GM19467 (cell line): ENCODE results near the gene MAP3K10.
"Not testable (repeated sequence)": the region's sequence is repeated elsewhere in the genome, so short reads cannot be mapped to it uniquely, and the experiment has no call there.

Source experiments
- ATAC-seq: cut with Tn5 transposase; IDR thresholded peaks from one replicate; pipeline ENCODE4 v1.9.1; 2021; ENCODE audit warnings: mild to moderate bottlenecking, moderate library complexity; ENCODE audit not compliant: unreplicated experiment

MAP3K10 gene

GRCh38 chr19:40190891-40191835, at the start of gene MAP3K10:
Gene MAP3K10, plus strand, starts transcription at chr19:40191426. Its CDS starts 606 bp downstream, at chr19:40192032.
- peak; percentile 86 for ATAC-seq

DNA sequence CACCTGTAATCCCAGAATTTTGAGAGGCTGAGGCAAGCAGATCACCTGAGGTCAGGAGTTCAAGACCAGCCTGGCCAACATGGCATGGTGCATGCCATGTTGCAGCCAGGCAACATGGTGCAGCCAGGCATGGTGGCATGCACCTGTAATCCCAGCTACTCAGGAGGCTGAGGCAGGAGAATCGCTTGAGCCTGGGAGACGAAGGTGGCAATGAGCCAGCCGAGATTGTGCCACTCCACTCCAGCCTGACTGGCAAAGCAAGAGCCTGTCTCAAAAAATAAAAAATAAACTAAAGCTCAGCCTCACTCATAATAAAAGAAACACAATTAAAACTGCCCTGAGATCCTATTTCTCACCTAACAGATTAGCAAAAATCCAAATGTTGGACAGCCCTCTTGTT, 49.7 kb upstream of the MAP3K10 start:
- no peak for ATAC-seq

DNA sequence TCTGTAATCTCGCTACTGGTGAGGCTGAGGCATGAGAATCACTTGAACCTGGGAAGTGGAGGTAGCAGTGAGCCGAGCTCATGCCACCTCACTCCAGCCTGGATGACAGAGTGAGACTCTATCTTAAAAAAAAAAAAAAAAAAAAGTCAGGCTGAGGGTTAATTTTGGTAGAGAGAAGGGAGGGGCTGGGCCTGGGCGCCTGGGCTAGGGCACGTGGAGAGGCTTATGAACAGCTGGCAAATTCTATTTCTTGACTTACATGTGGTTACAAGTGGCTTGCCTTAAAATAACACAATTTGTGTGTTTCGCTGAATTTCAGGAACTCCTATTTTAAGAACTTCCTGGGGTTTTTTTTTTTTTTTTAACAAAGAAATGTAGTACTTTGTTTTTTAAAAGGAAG, 47.6 kb upstream of the MAP3K10 start:
- no peak for ATAC-seq

DNA sequence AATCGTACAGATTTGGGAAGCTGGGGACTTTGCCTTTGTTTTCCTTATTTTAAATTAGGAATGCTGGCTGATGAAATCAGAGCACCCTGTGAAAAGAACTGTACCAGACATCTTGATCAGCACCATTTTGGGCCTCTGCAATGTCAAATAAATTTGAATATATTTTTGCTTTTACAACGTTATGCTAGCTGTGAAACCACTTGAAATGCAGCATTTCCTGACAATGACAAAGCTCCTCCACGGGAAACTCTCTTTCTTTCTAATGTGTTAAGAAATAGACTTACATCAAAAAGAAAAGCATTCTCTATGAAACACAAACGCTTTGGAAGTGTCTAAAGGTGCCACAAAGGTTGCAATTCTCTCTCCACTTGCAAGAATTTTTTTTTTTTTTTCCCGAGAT, 47.1 kb upstream of the MAP3K10 start:
- no peak for ATAC-seq

GRCh38 chr19:40144947-40145748, 46.1 kb upstream of the MAP3K10 start:
- no peak for ATAC-seq

DNA sequence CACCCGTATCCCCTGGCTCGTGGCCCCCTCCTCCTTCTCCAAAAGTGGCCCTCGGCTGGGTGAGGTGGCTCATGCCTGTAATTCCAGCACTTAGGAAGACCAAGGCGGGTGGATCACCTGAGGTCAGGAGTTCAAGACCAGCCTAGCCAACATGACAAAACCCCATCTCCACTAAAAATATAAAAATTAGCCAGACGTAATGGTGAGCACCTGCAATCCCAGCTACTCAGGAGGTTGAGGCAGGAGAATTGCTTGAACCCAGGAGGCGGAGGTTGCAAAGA, 45.5 kb upstream of the MAP3K10 start:
- not testable (repeated sequence) for ATAC-seq

- no peak for ATAC-seq
These were observed 43.9 kb upstream of the MAP3K10 start for GRCh38 chr19:40147338-40147692.

DNA sequence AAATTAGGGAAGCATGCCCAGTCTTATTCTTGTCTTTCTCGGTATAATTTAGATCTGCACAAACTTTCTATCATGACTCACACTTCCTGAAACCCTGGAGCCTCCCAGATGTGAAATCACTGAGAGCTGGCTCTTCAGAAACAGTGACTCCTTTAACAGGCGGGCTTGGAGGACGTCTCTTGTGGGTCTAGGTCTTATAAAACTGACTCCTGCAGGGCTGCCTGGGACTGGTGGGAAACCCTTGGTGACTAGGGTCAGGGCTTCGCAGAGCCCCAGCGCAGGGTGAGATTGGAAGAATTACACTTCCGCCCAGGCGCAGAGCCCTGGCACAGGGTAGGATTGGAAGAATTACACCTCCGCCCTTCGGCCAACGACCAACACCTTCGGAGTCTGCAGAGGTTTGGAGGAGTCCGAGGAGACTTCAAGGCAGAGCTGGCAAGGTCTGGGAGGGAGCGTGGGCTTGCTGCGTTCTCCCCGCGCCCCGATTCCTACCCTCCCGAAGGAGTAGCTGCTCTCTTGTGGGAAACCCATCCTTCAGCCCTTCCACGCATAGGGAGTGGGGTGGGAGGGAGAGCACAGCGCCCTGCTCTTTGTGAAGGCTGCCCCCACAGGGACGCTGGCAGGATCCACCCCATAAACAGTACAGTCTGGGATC, 43.4 kb upstream of the MAP3K10 start:
- ATAC-seq = no peak

GRCh38 chr19:40149501-40149900, 41.7 kb upstream of the MAP3K10 start:
- ATAC-seq = no peak

GRCh38 chr19:40150170-40150569, 41.1 kb upstream of the MAP3K10 start:
- no peak for ATAC-seq

DNA sequence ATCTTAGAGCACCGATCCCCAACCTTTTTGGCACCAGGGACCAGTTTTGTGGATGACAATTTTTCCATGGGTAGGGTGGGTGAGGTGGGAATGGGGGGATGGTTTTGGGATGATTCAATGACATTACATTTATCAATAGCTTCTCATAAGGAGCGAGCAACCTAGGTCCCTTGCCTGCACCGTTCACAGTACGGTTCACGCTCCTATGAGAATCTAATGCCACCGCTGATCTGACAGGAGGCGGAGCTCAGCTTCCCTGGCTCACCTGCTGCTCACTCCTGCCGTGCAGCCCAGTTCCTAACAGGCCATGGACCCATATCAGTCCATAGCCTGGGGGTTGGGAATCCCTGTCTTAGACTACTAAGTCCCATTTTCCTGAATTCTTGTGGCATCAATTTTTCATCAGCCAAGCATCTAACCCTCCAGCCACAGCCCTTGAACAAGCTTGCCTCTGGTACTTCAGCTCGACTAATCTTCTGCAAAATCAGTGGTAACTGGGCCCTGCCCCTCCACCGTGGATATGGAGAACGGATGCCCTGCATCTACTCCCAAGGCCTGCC, 37.0 kb upstream of the MAP3K10 start:
- no peak for ATAC-seq

GRCh38 chr19:40155749-40156265, 35.4 kb upstream of the MAP3K10 start:
- ATAC-seq = no peak

DNA sequence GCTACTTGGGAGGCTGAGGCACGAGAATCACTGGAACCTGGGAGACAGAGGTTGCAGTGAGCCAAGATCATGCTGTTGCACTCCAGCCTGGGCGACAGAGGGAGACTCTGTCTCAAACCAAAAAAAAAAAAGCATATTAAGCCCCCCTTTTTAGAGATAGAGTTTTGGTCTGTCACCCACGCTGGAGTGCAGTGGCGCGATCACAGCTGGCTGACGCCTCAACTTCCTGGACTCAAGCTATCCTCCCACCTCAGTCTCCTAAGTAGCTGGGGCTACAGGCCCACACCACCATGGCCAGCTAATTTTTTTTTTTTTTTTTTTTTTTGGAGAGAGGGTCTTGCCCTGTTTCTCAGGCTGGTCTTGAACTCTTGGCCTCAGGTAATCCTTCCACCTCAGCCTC, 34.2 kb upstream of the MAP3K10 start:
- ATAC-seq = no peak

DNA sequence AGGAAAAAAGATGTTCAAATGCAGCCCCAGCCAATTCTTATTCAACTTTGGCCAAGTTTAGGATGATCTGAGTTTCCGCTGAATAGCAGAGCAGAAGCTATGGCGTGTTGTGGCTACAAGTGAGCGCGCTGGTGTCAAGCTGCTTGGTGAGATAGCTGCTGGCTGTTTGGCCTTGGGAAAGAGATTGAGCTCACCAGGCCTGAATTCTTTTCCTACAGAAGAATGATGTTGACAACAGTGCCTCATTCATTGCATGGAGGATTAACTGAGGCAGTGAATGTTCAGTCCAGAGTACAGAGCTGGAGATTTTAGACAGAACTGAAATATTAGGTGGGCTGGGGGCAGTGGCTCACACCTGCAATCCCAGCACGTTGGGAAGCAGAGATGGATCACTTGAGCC, 31.5 kb upstream of the MAP3K10 start:
- ATAC-seq = no peak

GRCh38 chr19:40162104-40162503, 29.1 kb upstream of the MAP3K10 start:
- ATAC-seq = no peak

DNA sequence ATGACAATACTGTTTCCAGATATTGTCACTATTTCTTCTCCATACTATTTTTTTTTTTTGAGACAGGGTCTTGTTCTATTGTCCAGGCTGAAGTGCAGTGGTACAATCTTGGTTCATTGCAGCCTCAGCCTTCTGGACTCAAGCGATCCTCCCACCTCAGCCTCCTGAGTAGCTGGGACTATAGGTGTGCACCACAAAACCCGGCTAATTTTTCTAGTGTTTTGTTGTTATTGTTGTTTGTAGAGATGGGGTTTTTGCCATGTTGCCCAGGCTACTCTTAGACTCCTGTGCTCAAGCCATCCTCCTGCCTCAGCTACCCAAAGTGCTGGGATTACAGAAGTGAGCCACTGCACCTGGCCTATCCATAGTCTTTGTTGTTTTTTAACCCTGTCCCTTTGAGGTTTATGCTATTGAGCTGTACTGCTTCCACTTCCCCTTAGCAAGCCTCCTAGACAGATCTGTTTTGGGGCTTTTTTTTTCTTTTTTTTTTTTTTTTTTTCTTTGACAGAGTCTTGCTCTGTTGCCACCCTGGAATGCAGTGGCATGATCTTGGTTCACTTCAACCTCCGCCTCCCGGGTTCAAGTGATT, 27.6 kb upstream of the MAP3K10 start:
- no peak for ATAC-seq

- no peak for ATAC-seq
These were observed 25.8 kb upstream of the MAP3K10 start for GRCh38 chr19:40165362-40165937.

DNA sequence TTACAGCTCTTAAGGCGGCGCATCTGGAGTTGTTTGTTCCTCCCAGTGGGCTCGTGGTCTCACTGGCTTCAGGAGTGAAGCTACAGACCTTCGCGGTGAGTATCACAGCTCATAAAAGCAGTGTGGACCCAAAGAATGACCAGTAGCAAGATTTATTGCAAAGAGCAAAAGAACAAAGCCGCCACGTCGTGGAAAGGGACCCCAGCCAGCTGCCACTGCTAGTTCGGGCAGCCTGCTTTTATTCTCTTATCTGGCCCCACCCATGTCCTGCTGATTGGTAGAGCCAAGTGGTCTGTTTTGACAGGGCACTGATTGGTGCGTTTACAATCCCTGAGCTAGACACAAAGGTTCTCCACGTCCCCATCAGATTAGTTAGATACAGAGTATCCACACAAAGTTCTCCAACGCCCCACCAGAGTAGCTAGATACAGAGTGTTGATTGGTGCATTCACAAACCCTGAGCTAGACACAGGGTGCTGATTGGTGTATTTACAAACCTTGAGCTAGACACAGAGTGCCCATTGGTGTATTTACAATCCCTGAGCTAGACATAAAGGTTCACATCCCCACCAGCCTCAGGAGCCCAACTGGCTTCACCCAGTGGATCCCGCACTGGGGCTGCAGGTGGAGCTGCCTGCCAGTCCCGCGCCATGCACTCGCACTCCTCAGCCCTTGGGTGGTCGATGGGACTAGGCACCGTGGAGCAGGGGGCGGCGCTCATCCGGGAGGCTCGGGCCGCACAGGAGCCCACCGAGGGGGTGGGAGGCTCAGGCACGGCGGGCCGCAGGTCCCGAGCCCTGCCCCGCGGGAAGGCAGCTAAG, 21.5 kb upstream of the MAP3K10 start:
- ATAC-seq = not testable (repeated sequence)

GRCh38 chr19:40170303-40170989, 20.8 kb upstream of the MAP3K10 start:
- ATAC-seq = not testable (repeated sequence)
